Umbilical cord (tissue), 2 donors: ENCODE data around the gene PEX14. TPM values are rescaled to one million over a fixed set of nuclear protein-coding genes. Genes with fewer than 3 reads are reported as not detected.
"Not testable (repeated sequence)": the region's sequence is repeated elsewhere in the genome, so short reads cannot be mapped to it uniquely, and the experiment has no call there.

Source experiments
- DNase-seq: peaks from one replicate; pipeline ENCODE4 v3.0.0-alpha.2; 2015; ENCODE audit warnings: low spot score
- total RNA-seq: library from RNA; depleted of rRNA; stranded (reverse); fragments of >200 nt; gene quantifications from one replicate; pipeline ENCODE4 v1.2.3, GENCODE V29; 2014; ENCODE audit warnings: low replicate concordance; ENCODE audit not compliant: insufficient read depth

The PEX14 gene
- total RNA-seq = 22.1 TPM

DNA sequence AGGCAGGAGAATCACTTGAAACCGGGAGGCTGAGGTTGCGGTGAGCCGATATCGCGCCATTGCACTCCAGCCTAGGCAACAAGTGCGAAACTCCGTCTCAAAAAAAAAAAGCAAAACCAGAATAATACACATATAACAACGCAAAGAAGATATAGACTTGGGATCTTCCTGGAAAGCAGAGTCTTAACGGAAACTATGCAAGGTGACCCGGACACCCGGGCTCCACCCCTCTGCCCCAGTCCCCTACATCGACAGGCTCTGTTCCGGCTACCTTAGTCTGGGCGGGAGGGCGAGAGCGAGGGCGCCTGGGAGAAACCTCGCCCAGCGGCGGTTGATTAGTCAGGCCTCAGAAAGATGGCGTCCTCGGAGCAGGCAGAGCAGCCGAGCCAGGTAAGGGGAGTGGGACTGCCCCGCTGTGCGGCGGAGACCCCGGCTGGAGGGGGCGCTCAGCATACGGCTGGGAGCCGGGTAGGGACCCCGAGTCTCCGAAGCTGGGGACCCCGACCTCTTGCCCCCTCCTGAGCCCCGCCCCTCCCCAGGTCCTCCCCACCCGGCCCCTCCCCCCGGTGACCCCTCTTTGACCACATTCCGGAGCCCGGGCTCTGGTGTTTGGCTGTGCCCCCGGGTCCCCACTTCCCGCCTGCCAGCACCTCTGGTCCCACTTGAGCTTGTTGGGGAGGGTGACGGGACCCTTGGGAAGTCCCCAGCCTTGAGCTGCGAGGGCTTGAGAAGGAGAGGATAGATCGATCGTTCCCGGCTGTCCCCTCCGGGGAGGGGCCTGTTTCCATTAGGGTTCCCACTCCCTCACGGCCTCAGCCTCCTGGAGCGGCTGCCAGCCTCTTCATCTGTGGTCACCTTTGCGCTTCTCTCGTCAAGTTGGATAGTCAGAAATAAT is at the start of gene PEX14:
TSS of gene PEX14 (plus strand) at position 338 of the 895 bp plus-strand sequence. CDS start at position 355, 17 bp downstream.
- peak; percentile 94 for DNase-seq

DNA sequence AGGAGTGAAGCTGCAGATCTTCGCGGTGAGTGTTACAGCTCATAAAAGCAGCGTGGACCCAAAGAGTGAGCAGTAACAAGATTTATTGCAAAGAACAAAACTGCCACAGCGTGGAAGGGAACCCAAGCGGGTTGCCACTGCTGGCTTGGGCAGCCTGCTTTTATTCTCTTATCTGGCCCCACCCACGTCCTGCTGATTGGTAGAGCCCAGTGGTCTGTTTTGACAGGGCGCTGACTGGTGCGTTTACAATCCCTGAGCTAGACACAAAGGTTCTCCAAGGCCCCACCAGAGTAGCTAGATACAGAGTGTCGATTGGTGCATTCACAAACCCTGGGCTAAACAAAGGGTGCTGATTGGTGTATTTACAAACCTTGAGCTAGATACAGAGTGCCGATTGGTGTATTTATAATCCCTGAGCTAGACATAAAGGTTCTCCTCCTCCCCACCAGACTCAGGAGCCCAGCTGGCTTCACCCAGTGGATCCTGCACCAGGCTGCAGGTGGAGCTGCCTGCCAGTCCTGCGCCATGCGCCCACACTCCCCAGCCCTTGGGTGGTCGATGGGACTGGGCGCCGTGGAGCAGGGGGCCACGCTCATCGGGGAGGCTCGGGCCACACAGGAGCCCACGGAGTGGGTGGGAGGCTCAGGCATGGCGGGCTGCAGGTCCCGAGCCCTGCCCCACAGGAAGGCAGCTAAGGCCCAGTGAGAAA is 48.8 kb upstream of the PEX14 start:
- not testable (repeated sequence) for DNase-seq

DNA sequence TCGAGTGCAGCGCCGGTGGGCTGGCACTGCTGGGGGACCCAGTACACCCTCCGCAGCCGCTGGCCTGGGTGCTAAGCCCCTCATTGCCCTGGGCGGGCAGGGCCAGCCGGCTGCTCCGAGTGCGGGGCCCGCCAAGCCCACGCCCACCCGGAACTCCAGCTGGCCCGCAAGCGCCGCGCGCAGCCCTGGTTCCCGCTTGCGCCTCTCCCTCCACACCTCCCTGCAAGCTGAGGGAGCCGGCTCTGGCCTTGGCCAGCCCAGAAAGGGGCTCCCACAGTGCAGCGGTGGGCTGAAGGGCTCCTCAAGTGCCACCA is 48.3 kb upstream of the PEX14 start:
- not testable (repeated sequence) for DNase-seq

DNA sequence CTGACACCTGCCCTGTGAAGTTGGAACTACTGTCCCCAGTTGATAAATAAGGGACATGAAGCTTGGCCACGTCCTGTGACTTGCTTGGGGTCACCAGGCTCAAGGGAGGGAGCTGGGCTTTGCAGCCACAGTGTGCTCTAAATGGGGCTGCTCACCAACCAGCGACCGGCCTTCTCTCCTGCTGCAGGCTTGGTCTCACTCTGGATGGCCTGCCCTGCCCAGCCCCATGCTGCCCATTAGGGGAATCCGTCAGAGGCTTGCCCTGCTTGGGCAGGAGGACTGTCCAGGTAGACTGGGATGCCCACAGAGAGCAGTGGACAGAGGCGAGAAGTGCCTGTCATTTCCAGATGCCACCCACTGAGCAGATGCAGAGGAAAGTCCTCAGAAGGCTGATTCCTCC is 45.8 kb upstream of the PEX14 start:
- DNase-seq = no peak

DNA sequence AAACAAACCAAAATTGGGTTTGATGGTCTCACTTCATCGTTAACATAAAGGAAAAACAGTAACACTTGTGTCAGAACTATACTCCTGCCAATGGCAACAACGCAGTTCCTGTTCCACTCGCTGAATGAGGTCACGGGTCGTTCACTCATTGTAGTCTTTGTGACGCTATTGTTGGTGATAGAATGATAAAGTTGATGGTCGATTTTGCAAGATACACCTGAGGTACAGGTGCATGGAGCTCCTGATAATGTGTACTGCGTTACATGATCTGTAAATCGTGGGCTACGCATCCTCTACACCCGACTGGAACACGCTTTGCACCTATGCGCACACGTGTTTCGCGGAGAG is 44.9 kb upstream of the PEX14 start:
- peak; percentile 29 for DNase-seq

GRCh38 chr1:10430216-10431069 is 44.3 kb upstream of the PEX14 start, which contains the start of gene CENPS:
Gene CENPS, plus strand, starts transcription at chr1:10430433. Its CDS starts 85 bp downstream, at chr1:10430518.
- peak; percentile 95 for DNase-seq

DNA sequence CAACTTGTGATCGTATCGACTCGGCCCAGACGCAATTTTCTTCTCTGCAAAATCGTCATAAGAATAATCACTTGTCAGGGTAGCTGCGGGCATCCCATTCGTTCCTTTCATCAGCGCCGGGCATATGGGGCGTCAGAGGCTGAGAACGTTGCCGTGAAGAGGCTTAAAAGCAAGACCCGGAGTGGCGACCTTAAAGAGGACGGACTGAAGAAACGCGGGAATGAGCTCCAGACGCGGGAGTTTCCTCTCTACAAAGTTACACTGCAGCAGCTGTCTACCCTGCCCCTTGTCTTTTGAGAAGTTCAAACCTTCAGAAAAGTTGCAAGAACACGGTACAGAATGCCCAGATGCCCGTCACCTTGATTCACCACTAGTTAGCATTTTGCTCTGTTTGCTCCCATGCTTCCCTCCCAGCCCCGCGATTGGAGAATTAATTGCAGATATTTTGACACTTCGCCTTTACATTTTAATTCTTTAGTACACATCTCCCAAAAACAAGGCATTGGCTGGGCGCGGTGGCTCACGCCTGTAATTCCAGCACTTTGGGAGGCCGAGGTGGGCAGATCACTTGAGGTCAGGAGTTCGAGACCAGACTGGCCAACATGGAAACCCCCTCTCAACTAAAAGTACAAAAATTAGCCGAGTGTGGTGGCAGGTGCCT is 43.5 kb upstream of the PEX14 start:
- no peak for DNase-seq

DNA sequence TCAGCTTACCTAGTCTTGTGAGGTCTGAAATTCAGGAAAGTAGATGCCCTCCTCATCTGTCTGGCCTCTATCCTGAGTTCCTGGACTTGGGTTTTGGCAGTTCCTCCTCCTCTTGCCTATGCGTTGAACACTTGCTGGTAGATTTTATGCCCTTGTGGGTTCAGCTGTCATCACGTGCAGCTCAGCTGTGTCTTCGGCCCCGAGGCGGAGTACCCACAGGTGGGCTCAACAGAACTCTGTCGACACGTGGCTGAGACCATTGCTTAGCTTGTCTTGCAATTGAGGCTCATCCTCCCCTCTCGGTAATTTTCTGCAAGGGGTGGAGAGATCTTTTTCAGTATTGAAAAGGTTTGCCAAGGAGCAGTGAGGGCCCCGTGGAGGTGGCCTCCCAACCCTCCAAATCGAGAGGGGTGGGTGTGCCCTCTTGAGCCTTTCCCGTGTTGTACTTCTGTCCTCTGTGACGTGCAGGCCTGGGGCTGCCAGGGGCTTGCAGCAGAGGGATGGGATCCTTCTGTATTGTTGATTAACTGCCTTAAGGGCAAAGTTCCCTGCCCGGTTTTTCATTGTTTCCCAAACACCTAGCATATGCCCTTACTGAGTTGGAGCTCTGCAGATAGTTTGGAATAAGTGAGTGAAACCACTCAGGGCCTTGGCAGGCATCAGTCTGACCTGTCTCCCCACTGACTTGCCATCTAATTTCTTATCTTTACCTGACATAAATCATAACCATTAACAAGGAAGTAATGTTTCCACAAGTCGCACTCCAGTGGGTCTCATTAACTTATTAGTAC is 41.6 kb upstream of the PEX14 start:
- DNase-seq = no peak

DNA sequence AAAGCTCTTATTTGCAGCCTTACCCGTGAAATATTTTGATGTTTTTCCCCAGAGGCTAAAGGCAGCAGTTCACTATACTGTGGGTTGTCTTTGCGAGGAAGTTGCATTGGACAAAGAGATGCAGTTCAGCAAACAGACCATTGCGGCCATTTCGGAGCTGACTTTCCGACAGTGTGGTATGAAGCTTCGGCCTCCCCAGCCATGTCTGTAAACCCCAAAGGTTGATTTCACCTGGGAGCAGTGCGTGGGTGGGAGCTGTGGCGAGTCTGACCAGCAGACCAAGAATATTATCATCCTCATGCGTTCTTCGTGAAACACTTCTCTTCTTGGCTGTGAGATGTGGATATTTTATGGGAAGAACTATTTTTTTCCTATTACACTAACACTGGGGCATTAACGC is 41.0 kb upstream of the PEX14 start:
- DNase-seq = no peak

GRCh38 chr1:10434590-10434989 is 40.2 kb upstream of the PEX14 start:
- DNase-seq = no peak

DNA sequence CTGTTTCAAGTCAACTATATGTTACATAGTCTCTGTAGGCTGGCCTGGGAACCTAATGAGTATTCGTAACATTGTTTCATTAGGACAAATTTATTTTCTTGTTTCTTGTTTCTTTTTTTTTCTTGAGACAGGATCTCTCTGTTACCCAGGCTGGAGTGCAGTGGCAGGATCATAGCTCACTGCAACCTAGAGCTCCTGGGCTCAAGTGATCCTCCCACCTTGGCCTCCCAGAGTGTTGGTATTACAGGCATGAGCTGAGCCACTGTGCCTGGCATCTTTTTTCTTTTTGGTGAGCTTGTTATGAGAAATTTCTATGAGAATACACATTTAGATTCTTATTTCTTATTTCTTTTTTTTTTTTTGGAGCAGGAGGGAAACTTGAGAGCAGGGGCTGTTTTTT is 37.7 kb upstream of the PEX14 start:
- DNase-seq = no peak

DNA sequence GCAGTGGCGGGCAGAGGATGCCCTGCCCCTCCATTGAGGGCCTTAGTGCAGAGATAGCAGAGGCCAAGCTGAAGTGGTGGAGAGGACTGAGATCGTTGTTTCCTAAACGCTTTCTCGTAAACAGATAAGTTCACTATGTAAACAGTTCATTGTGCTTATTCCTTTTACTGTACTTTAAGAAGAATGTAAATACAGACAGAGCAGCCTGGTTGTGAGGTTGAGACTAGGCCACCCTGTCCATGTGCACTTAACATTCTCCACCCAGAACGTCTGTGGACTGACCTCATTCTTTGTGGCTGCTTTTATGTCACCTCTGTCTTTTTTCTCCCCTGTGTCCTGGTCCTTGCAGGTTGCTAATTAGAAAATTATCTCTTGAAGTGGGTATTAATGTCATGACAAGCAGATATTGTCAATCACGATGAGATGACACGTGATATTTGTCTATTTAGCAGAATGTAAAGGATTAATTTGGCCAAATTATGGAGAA is 36.0 kb upstream of the PEX14 start:
- DNase-seq = no peak

DNA sequence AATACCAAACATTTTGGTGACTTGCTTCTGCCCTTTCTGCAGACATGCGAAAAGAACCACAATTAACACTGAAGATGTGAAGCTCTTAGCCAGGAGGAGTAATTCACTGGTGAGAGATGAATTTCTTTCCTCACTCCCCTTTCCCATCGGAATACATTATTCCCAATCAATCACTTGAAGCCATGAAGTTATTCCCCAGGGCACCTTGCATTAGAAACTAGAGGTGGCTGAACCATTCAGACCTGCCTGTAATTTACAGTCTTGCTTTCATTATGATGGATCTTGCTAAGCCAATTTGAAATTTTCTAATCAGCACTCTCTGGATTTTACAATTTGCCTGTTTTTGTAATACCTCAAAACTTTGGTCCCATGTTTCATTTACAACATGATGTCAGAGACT is 34.4 kb upstream of the PEX14 start:
- DNase-seq = no peak

- no peak for DNase-seq
These were observed 34.0 kb upstream of the PEX14 start for GRCh38 chr1:10440794-10441193.

GRCh38 chr1:10444248-10444647 is 30.5 kb upstream of the PEX14 start:
- no peak for DNase-seq

DNA sequence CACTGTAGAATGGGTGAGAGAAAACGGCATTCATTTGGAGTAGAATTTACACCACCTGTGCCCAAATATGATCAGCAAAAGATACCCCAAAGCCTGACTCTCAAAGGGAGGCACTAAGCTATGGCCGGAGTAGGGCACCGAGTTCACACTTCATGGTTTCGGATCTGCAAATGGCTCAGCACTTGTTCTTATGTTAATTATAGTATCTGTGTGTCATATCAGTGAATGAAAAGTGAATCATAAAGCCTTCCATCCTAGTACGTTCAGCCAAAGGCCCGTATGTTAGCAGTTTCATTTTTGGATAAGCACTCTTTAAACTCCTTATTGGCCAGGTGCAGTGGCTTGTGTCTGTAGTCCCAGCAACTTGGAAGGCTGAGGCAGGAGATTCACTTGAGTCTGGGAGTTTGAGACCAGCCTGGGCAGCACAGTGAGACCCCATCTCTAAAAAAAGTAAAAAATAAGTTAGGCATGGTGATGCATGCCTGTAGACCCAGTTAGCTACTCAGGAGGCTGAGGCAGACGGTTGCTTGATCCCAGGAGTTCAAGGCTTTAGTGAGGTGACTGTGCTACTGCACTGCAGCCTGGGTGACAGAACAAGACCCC is 29.9 kb upstream of the PEX14 start:
- no peak for DNase-seq

DNA sequence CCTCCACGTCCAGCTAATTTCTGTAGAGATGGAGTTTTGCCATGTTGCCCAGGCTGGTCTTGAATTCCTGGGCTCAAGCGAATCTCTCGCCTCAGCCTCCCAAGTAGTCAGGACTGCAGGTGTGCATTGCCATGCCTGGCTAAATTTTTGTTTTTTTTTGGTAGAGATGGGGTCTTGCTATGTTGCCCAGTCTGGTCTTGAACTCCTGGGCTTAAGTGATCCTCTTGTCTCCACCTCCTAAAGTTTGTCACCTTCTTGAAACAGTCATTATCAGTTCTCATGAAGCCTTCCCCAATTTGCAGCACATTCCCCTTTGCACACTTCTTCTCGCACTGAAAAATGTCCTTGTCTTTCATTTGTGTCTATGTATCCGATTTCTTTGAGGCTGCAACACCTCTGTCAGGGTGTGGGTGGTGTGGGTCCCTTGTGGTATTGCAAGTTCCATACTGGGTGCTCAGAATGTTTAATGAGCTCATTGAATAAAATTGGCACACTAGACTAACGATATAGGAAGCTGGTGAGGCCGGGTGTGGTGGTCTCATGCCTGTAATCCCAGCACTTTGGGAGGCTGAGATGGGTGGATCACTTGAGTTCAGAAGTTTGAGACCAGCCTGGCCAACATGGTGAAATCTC is 27.8 kb upstream of the PEX14 start:
- DNase-seq = no peak

DNA sequence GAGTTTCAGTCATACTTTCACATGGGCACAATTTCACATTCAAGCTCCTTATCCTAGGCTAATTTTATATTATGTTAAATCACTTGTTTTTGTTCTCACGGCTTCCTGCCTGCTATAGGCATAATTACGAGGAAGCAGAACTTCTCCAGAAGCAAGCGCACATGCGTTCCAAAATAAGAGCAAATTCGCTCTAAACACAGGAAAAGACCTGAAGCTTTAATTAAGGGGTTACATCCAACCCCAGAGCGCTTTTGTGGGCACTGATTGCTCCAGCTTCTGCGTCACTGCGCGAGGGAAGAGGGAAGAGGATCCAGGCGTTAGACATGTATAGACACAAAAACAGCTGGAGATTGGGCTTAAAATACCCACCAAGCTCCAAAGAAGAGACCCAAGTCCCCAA is 25.0 kb upstream of the PEX14 start, which contains the start of gene CORT:
TSS of gene CORT (plus strand) at position 281 of the 400 bp plus-strand sequence. CDS start 193 bp downstream, outside the sequence.
- no peak for DNase-seq

DNA sequence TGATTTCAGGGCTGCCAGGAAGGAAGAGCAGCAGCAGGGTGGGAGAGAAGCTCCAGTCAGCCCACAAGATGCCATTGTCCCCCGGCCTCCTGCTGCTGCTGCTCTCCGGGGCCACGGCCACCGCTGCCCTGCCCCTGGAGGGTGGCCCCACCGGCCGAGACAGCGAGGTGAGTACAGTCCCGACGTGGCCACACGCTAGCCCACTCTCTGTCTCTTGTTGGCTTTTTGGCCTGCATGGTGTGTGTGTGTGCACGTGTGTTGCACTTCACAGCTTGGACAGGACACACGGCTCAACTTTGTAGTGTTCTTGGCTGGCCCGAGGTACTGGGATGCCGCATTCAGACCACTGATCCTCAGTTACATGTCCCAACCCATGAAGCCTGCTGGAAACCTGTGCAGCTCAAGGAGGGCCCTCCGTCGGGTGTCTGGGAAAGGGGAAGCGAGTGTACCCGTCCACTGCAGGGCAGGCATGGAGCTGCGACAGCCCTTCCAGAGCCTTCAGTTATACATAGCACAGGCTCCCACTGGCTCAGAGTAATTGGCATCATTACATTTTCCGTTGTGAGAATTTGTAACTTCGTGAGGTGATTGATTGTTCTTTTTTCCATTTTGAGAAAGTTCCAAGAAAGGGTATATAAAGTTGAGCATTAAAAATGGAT is 24.5 kb upstream of the PEX14 start:
- DNase-seq = no peak
